Measurements from ENCODE around the gene NAA10.
"Not testable (repeated sequence)": the region's sequence is repeated elsewhere in the genome, so short reads cannot be mapped to it uniquely, and the experiment has no call there.

The NAA10 gene

DNA sequence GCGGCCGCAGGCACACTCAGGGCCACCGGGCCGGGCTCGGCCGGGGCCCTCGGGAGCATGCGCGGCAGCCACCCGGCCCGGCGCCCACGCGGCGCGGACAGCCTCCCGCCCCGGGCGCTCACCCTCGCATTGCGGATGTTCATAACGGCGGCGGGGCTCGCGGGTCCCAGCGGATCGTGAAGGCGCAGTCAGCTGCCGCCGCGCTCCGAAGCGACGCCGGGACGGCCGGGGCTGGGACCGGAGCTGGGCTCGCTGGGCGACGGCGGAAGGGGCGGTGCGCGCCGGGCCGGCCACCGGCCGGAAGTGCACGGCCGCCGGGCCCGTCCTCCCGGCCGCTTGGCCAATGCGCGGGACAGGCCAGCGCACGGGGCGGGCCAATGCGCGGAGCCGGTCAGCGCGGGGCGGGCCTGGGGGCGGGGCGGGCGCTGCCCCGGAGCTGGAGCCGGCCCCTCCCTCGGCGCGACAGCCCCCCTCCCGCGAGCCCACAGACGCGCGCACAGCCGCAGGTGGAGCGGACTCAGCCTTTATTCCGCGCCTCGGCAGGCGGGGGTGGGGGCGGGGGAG is at the start of gene NAA10:
Gene NAA10, minus strand, starts transcription at position 276 of the 564 bp plus-strand sequence. Its CDS starts 133 bp downstream, at position 143.
- DNase-seq, result peak; percentile 86 to 89 (median 86)

DNA sequence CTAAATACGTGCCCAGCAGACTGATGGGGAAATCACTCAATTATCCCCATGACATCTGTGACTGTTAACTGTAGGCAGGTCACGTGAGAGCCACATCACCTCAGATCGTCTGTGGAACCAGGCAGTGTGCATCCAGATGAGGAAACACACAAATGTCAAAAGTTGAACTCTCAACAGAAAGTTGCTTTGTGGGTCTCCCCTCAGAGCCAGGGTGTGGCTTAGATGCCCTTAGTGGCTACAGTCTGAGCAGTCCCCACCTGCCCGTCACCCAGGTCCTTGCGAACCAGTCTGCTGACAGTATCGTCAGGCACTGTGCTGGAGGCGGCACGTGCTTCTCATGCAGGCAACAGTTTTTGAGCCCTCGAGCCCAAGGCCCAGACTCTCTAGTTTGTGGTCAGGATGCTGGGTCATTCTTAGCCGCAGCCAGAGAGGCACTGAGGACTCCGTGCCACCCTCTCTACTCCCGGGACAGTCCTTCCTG is 48.5 kb upstream of the NAA10 start:
- DNase-seq, result no peak

DNA sequence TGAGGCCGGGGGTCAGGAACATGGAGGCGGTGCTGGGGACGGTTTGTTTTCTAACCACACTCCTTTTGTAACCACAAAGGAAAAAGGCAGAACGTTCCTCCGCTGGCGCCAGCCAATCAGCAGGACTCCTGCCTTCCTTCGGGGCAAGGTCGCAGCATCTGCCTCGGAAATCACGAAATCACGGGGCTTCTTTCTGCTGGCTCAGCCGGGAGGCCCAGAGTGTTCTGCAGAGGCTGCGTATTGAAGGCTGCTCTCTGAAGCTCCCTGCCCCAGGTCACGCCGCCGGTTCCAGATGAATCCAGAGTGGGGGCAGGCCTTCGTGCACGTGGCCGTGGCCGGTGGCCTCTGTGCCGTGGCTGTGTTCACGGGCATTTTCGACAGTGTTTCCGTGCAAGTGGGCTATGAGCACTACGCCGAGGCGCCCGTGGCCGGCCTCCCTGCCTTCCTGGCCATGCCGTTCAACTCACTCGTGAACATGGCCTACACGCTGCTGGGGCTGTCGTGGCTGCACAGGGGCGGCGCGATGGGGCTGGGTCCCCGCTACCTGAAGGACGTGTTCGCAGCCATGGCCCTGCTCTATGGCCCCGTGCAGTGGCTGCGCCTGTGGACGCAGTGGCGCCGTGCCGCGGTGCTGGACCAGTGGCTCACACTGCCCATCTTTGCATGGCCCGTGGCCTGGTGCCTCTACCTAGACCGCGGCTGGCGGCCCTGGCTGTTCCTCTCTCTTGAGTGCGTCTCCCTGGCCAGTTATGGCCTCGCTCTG is 47.1 kb upstream of the NAA10 start:
- no peak for DNase-seq

DNA sequence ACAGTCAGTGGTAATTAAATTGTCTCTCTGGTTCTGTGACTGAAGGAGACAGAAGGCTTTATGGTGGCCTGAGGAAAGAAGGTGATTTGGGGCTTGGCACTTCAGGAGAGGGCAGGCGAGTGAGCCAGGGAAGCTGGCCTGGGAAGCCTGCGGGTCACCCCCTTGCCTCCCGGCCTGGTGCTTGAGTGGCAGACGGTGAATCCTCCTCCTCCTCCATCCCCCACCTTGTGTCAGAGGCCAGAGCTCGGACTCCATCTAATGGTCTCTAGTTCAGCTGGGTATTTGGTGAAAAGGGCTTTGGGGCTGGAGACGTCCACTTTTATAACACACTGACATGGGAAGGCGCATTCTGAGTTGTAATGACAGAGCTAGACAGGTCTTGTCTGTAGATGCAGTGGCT is 46.4 kb upstream of the NAA10 start:
- no peak for DNase-seq

DNA sequence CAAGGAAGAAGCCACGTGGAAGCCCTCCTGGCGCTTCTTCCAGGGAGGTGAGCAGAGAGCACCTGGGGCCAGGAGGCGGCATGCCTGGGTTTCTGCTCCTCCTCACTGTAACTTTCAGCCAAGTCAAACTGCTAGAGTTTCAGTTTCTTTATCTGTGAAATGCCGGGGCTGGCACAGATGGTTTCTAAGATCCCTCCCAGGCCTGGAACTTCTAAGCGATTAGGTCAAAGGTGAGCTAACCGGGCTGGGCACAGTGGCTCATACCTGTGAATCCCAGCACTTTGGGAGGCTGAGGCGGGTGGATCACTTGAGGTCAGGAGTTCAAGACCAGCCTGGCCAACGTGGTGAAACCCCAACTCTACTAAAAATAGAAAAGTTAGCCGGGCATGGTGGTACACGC is 45.6 kb upstream of the NAA10 start:
- DNase-seq, result not testable (repeated sequence)

DNA sequence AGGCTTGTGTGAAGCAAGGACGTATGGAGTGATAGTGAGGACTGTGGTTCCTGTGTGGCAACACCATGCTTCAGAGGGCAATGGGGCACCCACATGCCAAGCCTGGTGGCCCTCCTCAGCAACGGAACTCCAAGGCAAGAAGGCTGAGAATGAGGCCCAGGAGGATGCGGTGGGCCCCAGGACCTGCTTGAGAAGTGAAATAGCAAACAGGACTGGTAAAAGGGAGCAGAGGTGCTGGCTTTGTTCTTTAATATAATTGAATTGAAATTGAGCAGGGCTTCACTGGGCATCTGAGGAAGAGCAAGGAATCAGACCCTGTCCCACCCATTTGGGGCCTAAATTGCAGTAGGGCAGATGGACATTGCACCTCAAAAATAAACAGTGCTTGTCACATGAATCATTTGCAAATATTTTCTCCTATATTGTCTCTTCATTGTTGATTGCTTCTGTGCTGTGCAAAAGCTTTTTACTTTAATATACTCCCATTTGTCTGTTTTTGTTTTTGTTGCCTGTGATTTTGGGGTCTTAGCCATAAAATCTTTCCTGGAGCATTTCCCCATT is 40.0 kb upstream of the NAA10 start:
- DNase-seq, result no peak

DNA sequence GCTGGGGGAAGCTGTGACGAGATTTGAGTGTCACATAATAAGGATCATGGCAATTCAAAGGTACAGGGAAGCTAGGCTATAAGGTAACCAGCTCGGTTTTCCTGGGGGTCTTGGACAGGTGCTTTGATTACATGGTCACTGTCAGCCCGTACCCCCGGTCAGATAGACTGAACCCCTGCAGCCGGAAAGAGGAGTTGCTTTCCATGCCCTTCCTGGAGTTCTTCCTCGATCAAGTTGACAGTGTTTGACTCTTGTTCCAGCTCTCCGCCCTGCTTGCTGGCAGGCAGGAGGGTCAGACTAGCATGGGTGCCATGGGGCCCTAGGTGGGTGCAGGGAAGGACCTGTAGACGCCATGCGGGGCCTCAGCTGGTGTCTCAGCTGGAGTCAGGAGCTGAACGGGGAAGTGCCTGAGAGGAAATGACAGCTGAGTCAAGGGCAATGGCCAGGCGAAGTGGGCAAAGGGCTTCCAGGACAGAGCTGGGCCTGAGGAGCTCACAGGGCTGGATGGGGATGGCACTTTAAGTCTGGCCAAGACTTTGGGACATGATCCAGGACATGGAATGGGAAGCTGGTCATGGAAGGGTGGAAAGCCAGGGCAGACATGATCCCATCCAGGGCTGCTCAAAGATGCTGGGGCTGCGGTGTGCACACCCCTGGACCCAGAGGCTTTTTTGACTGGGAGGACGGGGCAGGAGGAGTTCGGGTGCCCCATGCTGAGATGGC is 39.3 kb upstream of the NAA10 start:
- peak in 2 of 3 experiments; percentile 33 to 36 for DNase-seq

DNA sequence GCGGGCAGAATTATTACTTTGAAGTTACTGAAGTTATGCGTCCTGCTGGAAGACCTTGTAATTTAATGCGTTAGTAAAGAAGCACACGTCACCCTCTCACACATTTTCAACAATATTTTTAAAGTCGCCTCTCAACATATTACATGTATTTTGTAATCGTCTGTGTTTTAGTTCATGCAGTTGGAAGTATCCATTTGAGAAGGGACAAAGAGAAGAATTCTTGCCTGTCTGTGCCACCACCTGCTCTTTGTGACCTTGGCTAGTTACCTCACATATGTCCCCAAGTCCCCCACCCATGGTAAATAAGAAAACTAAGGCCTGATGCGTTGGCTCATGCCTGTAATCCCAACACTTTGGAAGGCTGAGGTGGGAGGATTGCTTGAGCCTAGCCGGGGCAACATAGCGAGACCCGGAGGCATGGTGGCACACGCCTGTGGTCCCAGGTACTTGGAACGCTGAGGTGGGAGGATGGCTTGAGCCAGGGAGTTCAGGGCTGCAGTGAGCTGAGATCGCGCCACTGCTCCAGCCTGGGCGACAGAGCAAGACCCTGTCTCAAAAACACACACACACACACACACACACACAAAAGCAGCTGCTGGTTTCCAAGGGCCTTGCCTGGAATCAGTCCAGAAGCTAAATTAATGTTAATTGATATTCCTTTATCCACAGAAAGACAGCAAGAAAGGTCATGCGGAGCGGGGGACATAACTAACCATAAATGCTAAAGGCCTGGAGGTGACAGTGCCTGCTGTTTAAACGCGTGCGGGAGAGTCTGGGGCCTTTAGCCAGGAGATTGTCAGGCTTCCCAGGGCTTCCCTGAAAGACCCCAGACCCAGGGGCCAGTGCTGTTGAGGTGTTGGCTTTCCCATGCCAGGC is 38.5 kb upstream of the NAA10 start:
- peak; percentile 62 to 83 (median 63) for DNase-seq

DNA sequence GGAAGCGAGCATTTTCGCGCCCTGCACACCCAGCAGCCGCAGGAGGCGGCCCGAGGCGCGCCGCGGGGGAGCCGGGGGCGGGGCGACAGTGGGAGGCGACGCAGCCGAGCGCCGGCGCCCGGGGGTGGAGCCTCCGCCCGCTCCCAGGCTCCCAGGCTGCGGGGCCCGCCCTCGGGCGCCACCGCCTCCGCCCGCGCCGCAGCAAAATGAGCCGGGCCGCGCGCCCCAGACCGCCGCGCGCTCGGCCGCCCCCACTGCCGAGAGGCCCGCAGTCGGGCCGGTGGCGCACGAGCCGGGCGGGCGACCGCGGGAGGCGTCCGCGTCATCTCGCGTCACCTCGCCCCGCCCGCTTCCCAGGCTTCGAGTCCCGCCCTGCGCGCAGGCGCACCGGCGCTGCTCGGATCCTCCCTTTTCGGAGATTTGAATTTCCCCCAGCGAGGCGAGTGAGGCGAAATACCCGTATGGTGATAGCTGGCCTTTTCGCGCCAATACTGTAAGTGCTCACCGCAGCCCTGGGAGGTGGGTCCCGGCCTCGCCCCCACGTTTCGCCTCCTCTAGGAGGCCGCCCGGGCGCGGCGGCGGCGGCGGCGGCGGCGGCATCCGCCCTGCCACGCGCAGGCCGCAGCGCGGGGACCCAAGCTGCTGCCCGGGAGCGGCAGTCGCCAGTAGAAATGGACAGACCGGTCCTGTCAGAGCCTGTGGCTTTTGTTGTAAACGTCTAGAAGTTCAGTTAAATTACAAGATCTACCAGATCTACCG is 37.7 kb upstream of the NAA10 start, which contains the start of gene TMEM187:
Gene TMEM187, plus strand, starts transcription at position 387 of the 759 bp plus-strand sequence. CDS start 9,309 bp downstream, outside the sequence.
- DNase-seq, result peak; percentile 95 to 98 (median 97)

DNA sequence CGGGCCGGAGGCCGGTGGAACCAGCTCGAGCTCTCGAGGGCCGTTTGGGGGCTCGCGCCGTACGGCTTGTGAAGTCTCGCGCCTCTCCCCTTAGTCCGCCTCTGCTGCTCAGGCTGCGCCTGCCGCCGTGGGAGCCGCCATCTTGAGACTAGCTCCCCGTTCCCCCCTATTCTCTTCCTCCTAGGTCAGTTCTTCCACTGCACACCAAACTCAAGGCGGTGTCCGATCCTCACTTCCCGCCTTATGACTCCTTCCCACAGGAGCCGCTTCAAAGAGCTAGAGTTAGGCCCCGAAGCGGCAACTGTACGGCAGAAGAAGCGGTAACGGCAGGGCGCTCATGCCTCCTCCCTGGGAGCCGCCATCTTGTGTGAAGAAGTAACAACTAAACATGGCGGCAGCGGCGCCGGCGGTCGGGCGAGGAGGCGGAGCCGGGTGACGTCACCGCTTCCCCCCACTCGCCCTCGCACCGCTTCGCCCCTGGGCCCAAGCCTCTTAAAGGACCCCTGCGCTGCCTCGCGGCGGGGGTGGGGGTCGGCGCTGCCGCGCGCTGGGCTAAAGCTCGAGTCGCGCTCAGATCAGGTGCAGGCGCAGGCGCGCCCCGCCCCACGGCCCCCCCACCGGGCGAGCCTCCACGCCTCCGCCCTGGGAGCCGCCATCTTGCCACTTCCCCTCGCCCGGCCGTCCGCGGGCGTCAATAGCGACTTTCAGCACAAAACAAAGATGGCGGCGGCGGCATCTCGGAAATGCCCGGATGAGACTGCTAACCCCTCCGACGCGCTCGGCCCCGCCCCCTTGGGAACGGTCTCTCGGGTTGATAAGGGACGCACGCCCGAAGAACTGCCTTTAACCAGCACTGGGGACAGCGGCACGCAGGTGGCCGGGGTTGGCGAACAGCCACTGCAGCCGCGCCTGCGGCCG is 36.9 kb upstream of the NAA10 start, which contains the start of gene HCFC1:
Gene HCFC1, minus strand, starts transcription at position 369 of the 918 bp plus-strand sequence. CDS start 978 bp downstream, outside the sequence.
- peak; percentile 98 to 99 (median 99) for DNase-seq

DNA sequence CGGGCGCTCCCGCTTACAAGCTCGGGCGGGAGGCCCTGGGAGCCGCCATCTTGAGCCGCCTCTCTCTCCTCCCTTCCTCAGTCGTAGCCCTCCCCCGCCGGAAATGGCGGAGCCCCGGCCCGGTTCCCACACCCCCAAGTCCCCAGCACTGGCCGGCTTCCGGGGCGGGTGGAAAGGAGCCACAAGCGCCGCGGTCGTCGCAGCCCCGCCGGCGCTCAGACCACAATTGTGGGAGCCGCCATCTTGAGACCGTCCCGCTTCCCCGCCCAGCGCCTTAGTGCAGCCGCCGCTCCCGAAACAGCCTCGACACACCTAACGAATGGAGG is 36.2 kb upstream of the NAA10 start:
- peak; percentile 92 to 94 (median 93) for DNase-seq

DNA sequence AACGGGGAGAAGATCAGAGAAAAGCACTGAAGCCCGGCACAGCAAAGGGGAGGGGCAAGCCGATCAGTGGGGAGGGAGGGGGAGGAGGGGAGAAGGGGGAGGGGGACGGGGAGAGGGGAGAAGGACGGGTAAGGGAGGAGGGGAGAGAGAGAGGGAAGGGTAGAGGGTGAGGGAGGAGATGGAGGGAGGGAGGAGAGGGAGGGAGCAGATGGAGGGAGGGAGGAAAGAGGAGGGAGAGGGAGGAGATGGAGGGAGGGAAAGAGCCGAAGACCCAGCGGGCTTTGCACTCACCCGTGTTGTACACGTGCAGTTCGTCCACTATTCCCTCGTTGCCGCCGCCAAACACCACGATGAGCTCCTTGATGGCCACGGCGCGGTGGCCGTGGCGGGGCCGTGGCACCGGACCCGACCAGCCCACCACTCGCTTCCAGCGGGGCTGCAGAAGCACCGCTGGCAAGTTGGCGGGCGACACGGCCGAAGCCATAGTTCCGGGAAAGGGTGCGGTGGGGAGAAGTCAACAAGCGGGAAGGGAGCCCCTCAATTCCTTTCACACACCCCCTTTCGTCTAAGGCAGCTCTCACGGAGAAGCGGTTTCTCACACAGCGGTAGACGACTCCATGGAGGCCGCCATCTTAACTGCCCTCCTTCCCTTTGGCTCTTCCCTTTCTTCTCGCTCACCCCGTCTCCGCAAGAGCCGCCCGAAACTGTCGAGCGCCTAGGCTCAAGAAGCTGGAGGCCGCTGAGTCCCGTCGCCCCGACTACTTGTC is 35.7 kb upstream of the NAA10 start:
- peak; percentile 81 to 91 (median 89) for DNase-seq

DNA sequence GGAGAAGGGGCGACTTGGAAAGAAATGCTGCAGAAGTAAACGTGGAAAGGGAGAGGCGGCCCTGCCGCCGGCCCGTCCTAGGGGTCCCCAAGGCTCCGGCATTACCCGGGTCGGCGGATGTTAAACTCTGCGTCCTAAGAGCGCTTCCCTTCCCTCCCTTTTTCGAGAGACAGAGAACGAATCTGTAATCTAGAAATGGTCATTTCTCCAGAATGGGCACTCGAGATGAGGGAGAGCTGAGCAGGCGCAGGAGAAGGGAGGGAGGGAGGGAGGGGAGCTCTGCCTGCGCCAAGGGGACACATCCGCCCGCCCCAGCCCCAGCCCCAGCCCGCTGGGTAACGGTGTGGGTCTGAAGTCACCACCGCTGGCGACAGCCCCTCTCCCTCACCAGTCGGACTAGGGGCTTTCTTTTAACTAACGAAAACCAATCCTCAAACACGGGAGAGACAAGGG is 35.1 kb upstream of the NAA10 start:
- DNase-seq, result peak; percentile 70 to 79 (median 77)

DNA sequence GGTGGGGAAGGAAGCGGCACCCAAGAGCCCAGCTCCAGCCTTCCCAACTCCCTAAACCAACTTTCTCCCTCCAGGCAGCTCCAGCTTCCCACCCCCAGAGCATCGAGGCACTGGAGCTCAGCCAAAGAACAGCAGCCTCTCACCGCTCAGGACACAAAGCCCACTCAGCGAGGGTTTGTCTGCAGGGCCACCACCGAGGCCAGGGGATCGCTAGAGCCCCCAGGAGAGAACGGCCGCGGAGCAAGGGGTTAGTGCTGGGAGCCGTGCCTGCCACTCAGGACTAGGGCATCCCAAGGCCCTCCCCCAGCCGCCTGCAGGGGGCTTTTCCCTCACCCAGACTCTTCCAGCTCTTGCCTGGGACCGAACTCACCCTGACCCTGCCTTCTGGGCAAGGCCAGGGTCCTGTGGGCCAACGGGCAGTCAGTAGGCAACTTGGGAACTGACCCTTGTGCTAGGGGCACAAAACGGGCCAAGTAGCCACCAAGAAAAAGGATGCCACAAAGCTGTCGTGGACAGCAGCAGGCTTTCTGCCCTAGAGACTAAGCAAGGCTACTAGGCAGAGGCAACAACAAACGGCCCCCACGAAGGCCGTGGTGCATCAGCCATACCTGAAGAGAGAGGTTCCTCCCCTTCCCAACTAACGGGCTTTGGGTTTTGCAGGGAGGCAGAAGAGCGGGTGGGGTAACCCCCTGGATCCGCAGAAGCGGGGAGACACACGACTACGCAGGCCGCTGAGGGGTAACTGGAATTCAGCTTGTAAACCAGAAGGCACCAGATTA is 34.5 kb upstream of the NAA10 start:
- peak in 1 of 3 experiments; percentile 24 for DNase-seq

DNA sequence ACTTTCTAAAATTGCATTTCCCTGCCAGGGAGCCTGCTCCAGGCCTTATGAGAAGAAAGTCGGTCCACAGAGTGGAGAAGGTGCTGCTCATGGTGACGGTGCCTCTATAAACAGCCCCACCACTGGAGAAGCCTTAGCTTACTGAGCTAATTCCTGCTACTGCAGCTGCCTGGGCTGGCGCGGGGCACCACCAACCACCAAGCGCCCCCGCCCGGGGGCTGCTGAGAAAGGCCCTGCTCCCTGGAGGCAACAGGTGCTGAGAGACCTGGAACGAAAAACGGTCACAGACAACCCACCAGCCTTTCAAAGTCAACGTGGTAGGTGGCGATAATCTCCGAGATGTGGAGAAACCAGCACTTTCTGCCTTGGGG is 33.9 kb upstream of the NAA10 start:
- peak; percentile 32 to 54 (median 42) for DNase-seq

DNA sequence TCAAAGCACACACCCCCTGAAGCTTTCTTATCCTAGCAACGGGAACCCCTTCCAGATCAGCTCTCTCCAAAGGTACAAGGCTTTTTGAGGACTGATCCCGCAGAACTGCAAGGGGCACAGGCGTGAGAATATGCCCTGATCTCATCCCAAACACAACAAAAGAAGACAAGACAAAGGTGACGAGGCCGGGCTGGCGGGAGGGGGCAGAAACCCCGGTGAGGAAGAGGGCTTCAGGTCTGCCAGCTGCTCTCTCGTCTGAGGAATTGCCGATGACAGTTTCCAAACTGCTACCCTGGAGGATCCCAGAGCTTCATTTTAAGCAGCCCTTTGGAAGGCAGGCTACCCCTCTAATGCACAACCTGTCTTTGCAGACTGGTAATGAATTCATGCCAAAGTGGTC is 33.4 kb upstream of the NAA10 start:
- peak in 1 of 3 experiments; percentile 27 for DNase-seq

DNA sequence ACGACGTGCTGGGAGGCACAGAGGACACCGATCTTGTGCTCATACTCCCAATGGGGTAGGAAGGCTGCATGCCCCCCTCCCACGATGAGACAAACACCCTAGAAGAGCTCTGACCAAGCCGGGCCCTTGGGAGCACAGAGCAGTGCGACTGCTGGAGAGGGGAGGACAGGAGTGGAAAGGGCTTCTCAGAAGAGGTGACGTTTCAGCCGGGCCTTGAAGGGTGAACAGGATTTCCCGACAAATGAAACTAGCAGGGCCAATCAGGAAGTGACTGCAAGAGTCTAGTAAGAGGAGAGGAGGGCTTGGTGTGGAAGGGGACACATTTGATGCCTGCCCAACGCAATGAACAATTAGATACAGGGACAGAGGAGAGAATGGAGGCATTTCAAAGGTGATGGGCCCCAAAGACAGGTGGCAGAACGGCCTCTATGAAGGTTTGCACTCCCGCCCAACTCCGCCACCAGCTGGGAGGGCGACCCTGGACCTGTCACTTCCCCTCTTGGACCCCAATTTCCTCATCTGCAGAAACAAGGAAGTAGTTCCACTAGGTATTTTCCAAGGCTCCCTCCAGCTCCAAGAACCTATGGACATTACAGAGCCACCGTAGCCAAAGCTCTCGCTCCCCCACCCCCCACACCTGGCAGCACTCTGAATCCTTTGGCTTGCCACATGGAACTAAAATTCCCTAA is 32.8 kb upstream of the NAA10 start:
- DNase-seq, result no peak
